ENCODE results near the gene VSIR.
A peak's percentile ranks its signal among the peaks of the same experiment; 100 is the strongest.

Gene VSIR

DNA sequence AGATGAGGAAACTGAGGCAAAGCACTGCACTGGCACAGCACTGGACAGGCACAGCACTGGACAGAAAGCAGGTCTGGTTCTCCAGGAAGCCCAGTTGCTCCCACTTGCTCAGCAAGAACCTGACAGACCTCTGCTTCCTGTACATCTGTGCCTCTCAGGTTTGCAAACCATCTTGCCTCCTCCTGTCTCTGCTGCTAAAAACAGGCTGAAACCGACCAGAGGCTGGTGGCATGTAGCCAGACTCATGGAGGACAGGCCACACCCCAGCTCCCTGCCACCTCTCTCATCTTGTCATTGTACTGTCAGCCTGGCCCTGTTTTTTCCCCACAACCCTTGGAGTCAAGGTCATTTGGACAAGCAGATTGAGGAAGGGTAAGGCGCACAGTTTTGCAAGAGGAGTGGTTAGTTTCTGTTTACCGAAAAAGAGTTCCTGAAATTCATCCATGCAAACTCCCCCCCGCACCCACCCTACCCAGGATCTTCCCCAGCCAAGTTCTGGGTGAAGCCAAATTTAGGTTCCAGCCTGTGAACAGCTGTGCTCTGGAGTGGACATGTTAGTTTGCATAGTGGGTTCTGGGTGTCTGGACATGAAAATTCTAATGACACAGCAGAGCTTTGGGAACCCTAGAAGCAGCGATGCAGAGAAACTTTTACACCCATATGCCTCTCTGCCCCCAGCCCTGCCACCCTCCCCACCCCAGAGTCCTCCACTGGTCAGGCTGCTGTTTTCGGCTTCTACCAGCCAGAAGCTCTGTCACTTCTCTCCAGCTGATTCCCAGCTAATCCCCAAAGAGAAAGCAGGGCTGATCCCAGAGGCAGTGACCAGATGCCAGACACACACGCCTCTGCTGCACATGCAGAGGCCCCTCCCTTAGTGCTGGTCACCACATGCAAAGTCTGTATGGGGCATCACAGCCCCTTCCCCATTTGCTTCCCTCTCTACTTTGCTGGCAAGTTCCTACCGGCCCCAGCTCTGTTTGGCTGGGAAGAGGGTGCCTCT lies 45.3 kb downstream of the VSIR start:
- DNase-seq (ENCODE audit: low read depth): peak; percentile 40

DNA sequence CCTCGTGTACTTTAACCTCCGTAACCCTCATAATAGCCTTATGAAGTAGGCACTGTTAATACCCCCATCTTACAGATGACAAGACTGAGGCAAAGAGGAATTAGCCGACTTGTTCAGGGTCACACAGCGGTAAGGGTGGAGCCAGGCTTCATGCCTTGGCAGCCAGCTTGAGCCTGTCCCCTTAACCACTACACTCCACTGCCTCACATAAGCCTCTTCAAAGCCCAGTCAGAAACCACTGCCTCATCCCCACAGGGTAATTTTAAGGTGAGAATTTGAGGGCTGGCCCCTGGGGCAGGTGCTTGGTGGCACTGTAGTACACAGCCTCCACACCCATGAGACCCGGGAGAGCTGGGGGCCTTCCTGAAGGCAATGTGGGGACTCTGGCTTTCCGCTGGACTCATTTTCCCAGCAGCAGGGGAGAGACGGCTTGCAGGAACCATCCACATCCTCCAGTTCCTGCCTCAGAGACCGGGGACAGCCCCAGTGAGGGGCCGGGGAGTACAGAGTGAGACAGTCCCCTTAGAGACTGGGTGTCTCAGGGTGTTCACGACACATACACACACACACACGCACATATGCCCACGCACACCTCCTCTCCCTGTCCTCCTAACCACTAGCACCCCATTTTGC lies 46.1 kb downstream of the VSIR start:
- no peak for DNase-seq (ENCODE audit: low read depth)

DNA sequence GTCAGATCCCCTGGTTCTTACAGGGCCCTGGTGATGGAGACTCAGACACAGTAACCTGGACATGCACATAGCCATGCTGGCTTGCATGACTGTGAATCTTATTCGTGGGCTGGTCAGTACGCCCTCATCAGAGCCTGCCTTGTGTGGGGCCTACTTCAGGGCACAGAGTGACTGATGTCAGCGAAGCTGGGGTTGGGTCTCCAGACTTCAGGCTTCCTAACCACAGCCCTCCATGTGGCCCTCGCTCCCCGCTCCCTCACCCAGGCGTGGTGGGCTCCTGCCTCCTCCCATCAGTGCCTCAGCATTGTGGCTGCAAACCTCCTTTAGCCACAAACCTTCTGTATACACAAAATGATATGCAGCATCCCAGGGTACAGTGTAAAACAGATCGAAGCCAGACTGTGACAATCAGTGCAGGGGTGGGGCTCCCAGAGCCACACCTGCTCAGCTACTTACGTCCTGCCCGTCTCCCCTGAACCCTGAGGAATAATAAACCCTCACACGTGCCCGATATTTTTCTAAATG lies 46.7 kb downstream of the VSIR start:
- DNase-seq (ENCODE audit: low read depth): no peak

DNA sequence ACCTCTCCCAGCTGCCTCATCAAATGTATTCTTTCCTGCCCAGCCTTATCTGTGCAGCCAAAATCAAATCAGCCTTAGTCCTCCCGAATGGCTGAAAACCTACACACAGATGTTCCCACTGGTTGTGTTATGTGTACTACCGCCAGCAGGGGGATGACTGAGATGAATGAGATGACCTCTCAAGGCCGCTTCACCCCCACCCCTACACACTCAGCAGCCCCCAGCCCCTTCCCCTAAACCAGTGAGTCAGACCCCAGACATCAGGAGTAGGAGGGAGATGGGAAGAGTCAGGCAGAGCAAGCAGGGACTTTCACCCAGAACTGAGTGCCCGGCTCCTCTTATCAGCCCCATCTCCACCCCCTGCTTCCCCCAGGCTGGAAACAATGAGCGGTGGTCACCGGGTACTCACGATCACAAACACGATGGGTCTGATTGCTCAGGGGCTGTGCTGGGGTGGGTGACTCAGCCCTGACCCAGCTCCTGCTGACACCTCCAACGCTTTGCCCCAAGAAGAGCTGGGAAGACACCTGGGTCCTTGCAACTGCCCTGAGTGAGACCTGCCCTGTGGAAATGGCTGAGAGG lies 47.2 kb downstream of the VSIR start:
- DNase-seq (ENCODE audit: low read depth): peak; percentile 49

DNA sequence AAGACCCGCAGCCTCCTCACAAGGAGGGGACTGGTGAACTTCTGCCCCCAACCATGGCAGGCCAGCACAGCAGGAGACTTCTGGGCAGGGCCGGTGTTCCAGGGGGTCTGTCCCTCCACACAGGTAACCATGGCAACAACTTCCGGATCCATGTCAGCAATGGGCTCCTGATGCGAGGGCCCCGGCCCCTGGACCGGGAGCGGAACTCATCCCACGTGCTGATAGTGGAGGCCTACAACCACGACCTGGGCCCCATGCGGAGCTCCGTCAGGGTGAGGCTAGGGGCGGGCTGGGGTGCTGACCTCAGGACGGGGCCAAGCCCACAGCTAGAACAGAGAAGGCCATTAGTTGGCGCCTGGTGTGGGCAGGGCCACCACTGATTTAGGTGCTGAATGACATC lies 48.1 kb downstream of the VSIR start:
- DNase-seq (ENCODE audit: low read depth): no peak

DNA sequence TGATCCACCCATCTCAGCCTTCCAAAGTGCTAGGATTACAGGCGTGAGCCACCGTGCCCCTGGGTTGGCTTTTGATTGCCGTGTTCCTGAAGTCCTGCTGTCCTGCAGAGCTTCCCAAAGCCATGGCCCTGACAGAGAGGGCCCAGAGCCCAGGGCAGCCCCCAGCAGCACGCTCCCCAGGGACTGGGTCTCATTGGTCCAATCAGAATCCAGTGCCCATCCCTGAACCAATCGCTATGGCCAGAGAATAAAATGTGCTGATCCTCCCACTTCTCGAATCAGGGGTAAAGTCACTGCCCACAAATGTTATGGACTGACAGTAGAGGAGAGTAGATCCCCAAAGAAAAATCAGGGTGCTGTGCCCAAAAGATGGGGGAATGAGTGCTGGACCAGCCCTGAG lies 48.8 kb downstream of the VSIR start:
- DNase-seq (ENCODE audit: low read depth): no peak

DNA sequence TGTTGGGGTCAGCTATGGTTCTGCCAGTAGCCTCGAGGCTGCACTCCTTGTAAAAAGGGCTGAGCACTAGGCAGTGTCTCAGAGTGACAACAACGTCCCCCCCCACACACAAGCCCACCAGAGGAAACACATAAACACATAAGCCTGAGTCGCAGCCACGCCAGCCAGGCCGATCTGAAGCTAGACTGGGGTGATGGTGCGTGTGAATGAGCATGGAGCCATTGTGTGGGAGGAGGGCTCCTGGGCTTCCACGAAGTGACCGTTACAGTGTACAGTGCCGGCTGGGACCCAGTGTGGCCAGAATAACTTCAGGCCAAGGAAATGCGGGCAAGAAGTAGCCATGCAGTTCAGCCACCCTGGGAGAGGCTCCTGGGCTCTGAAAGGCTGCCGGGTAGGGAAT lies 50.0 kb downstream of the VSIR start:
- no peak for DNase-seq (ENCODE audit: low read depth)

DNA sequence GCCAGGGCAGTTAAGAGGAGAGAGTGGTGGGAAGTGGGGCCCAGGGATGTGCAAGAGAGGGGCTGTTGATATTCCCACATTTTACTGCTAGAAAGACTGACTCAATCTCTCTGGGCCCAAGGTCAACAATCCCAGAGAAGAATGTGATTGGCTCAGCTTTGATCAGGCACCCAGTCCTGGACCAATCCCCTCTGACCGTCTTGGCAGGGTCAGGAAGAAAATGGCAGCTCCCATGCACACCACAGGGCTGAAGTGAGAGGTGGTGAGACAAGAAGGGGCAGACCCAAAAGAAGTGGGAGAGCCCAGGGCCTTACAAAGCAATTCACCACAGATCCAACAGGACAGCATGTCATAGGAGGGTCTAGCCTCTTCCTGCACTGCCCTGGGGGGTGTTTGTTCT lies 50.5 kb downstream of the VSIR start:
- DNase-seq (ENCODE audit: low read depth): no peak

DNA sequence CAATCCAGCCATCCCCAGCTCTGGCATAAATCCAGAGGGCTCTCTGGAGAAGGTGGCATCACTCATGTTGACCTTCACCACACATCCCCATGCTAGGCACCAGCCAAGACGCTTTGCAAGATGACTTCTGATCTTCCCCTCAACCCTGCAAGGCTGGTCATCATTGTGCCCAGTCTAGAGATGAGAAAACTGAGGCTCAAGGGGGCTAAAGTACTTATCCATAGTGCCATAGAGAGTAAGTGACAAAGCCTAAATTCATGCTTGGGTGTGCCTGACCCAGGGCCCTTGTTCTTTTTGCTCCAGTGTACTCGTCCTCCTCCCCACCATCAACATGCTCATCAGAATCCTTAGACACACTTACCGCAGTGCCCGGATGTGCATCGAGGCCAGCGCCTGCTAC lies 52.0 kb downstream of the VSIR start:
- DNase-seq (ENCODE audit: low read depth): no peak

DNA sequence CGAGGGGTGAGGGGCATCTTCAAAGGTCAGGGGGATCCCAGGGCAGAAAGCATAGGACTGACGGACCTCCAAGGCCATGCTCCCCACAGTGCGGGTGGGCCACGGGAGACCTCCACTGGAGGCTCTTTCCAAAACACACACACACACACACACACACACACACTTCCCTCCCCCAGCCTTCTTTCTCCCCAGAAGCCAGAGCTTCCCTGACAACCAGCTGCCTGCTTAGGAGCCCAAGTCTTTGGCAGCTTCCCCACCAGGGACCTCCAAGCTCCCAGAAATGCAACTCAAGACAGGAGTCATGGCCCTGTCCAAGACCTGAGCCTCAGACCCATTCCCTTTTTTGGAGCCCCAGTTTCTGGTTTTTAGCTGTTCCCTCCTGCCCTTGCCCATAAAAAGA lies 53.0 kb downstream of the VSIR start:
- DNase-seq (ENCODE audit: low read depth): no peak

DNA sequence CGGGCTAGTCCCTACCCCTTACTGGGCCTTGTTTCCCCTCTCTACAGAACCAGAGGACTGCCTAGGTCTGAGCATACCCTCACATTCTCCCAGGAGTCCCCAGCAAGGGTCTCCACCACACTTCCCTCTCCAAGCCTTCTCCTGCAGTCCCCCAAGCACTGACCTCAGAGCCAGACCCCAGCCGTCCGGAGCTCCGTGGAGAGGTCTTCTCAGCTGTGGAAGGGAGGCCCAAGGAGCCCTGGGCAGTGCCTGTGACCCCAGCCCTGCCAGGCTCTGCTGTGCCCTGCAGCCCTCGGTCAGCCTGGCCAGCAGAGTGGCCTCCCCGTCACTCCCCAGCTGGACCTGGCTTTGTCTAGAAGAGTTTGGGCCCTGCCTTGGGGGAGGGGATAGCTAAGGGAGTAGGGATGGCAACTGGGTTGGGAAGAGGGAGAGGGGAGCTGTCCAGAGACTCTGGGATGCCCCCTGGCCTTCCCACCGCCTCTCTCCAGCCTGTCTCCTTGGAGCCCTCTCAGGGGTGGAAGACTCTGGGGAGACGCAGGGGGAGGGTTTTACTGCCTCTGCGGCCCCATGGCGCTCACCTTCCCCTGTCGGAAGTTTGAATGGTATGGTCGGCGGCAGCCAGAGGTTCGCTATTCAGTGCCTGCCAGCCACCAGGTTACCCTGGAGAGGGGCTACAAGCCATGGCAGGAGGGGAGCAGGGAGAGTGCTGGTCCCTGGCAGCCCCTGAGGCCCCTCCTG lies 53.7 kb downstream of the VSIR start, which contains the start of gene C10orf105:
TSS of gene C10orf105 (minus strand) at position 315 of the 738 bp plus-strand sequence. CDS start 3,441 bp downstream, outside the sequence.
- no peak for DNase-seq (ENCODE audit: low read depth)

DNA sequence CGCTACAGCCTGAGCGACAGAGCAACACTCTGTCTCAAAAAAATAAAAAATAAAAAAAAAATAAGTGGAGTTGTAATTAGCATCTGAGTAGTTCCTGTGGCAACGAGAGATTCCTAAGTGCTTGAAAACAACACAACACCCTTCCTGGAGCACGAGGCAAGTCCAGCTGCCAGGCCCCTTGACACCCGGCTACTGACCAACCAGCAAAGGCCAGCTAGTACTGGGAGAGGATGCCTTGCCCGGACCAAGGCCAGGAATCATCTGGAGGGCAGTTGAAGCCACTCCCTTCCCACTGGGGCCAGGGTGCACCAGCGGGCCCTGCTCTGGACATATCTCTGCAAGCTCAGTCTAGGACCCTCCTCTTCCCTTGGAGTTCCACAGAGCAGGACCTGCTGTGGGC lies 54.3 kb downstream of the VSIR start:
- DNase-seq (ENCODE audit: low read depth): no peak

DNA sequence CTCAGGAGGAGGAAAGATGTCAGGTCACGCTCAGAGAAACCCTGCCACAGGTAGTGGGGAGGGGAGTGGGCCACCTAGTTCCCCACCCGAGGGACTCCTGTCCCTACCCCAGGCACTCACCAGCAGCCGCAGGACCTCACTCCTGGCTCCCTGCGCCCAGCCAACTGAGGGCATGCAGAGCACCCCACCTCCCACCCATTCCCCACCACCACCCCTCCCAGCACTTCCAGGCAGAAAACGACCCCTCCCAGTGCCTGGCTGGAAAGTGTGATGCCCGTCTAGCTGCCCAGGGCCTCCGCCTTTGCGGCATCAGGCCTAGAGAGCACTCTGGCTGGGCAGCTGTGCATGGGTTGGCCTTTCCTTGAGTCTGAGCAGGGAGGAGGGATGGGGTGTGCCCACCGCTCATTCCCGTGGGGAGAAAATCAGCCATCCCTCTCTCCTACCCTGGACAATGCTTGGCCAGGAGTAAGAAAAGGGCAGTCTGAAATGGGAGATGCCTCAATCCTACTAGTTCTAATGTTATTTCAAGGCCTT lies 55.1 kb downstream of the VSIR start:
- no peak for DNase-seq (ENCODE audit: low read depth)

DNA sequence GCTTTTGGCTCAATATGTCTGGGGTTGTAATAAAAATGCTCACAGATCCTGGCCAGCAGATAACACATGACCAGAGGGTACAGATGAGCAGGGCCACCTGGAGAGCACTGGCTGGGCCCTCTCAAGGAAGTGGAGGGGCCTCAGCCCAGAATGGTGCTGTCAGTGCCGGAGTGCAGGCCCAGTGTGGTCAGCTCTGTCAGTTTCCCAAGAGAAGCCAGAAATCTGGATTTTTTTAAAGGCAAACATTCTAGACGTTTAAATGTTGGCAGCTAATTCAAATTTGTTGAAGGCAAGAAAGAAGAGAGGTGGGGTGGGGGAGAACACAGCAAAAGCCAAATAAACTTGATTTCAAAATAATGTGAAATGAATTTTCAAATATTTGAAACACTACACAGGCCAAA lies 55.8 kb downstream of the VSIR start:
- no peak for DNase-seq (ENCODE audit: low read depth)

DNA sequence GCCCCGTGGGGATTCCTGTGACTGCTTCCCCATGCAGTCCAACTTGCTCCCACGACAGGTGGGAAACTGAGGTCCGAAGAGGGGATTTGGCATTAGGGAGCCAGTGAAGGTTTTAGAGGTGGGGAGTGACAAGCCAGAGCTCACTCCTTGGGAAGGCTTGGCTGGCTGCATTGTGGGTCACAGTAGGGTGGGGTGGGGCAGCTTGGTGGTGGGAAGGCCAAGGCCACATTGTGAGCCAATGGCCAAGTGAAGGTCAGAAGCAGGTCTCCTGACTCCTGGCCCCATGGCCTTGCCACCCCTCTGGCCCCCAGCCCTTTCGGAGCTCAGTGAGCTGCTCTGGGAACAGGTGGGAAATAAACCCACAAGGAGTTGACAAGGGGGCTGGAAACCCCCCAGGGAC lies 56.3 kb downstream of the VSIR start:
- no peak for DNase-seq (ENCODE audit: low read depth)

DNA sequence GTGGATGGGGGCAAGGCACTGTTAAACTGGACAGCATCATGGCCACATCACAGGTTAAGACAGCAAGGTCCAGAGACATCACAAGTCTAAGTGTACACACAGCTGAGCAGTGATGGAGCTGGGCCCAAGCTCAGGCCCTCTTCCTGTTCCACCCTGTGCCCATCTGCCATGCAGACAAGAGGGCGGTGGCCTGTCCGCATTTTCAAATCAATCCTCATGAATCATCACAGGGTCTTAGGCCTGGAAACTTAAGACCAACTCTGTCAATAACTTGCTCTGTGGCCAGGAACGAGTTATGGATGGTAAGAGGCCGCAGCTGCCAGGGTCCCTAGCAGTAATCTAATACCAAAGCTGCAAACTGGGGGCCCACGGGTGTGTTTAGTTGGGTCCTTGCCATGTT lies 56.9 kb downstream of the VSIR start:
- DNase-seq (ENCODE audit: low read depth): no peak

DNA sequence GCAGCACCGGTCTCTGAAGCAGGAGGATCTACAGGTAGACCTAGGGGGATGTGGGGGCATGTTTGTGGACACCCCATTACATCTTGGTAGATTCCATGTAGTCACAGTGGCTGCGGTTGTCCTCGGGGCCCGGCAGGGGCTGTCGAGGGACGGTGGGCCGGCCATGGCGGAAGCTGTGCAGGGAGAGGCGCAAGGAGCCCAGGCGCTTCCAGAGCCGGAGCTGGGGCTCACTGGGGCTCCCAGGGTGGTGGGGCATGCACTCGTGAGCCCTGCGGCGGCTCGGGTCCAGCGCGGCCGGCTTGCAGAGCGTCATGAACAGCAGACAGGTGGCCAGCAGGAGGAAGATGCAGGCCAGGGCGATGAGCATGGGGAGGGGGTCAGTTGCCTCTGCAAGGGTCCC lies 57.5 kb downstream of the VSIR start:
- DNase-seq (ENCODE audit: low read depth): no peak

DNA sequence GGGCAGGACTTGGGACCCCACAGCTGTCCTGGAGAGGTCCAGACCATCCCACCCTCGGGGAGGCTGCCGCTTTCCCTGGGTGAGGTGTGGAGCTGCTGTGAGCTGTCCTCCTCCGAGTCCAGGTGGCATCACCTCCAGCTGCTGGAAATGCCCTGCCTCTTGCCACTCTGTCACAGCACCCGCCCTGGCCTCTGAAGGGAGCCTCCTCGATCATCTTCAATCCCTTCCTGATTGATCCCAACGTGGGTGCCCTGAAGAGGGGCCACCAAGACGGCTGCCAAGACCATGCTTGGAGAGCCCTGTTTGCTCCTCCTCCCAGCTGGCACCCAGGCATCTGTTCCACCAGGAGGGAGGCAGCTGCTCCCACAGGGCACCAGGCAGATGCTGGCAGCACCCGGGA lies 58.3 kb downstream of the VSIR start:
- DNase-seq (ENCODE audit: low read depth): no peak

DNA sequence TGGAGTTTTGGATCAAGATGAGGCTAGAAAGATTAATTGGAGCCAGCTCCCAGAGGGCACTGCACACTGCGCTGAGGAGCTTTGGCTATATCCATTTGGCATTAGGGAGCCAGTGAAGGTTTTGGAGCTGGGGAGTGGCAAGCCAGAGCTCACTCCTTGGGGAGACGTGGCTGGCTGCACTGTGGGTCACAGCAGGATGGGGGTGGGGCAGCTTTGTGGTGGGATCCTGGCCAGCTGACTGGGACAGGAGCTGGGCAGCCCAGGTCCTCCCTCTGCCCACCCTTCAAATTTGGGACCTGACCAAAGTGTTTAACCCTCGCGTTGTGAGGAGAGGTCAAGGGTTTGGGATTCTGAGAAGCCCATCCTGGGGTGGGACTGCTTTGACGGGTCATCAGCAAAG lies 58.7 kb downstream of the VSIR start:
- DNase-seq (ENCODE audit: low read depth): no peak

DNA sequence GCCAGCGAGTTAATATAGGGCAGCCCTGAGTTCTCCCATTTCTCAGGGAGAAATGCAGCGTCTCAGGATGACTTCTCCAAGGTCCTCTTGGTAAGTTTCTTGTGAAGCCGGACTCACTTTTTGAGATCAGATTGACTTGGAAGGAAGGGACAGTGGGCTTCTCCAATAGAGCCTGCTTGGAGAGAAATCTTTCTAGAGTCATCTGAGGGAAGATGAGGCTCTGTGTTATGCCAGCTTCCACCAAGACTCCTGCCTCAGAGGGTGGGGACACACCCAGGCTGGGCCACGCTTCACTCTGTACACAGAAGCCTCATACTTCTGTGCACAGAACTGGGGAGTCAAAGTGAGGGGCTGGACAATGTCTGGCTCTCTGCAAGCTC lies 59.3 kb downstream of the VSIR start:
- no peak for DNase-seq (ENCODE audit: low read depth)

DNA sequence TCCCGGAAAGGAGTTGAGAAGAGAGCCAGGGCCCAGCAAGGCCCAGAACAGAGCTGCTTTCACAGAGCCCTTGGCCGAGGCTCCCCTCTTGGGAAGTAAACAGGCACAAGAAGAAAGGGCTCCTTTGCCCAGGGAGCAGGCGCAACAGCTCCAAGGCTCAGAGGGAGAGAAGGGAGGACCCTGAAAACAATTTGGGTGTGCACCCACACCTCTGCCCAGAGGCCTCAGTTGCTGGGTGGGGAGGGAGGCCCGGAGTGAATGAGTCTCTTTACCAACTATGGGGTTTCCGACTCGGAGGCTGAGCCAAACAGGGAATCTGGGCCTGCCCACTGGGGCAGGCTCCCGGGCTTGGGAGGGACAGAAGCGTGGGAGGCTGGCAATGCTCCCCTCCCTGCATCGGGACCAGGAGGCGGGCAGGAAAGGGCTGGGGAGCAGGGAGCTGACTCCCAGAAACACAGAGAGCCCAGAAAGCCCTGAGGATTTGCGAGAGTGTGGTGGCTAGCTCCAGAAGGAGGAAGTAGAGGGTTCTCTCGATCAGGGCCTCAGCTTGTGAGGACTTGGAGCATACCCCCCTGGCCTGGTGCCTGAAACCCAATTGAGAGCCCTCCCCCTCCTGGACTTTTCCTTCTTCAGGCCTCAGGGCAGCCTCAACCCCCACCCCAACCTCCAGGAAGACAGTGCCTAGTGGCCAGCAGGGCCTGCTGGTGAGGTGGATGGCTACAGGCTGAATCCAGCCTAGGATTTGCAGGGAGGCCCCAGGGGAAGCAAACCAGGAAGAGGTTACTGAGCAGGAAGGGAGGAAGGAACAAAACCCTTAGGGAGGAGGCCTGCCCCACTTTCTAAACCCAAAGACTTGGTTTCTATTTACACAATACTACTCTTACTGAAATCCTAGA lies 59.9 kb downstream of the VSIR start:
- peak; percentile 93 for DNase-seq (ENCODE audit: low read depth)

Measured in EH (cell line).